K562 (cell line): ENCODE results near the gene SDHAF1. TPM values are rescaled to one million over a fixed set of nuclear protein-coding genes. Genes with fewer than 3 reads are reported as not detected.

Source experiments
- CBX8 ChIP-seq: fragments of 200-600 bp; sonication (generic); IDR thresholded peaks from 2 replicates; pipeline ENCODE4 v1.6.1; 2012; ENCODE audit warnings: borderline replicate concordance, mixed run types, low read depth, mild to moderate bottlenecking, moderate library complexity, mixed read lengths, low read length, control low read depth, inconsistent platforms; ENCODE audit not compliant: poor library complexity, severe bottlenecking; ENCODE audit errors: extremely low read depth
- DNMT1 ChIP-seq: fragments of 450-650 bp; IDR thresholded peaks from 2 replicates; pipeline ENCODE4 v1.6.1; 2016; ENCODE audit warnings: antibody characterized with exemption, mild to moderate bottlenecking
- ETV1 ChIP-seq: fragments of 450-650 bp; conservative IDR thresholded peaks from 2 replicates; pipeline ENCODE4 v1.6.1; 2016; ENCODE audit warnings: missing genetic modification characterization, control low read depth, low read depth, missing compliant biosample characterization
- HBP1 ChIP-seq: fragments of 450-650 bp; formaldehyde crosslinking; IDR thresholded peaks from 2 replicates; pipeline ENCODE4 v1.4.0; 2022; ENCODE audit warnings: missing genetic modification characterization
- HCFC1 ChIP-seq: IDR thresholded peaks from 2 replicates; pipeline ENCODE4 v1.6.1; 2012; ENCODE audit warnings: low read depth, low read length, improper control_type of control experiment
- HINFP ChIP-seq: fragments of 450-650 bp; conservative IDR thresholded peaks from 2 replicates; pipeline ENCODE4 v1.6.1; 2016; ENCODE audit warnings: missing genetic modification characterization, low read depth, mild to moderate bottlenecking, control low read depth, missing compliant biosample characterization
- KDM5B ChIP-seq: fragments of 200-600 bp; sonication (generic); IDR thresholded peaks from 2 replicates; pipeline ENCODE4 v1.6.1; 2012; ENCODE audit warnings: low read depth, mild to moderate bottlenecking, moderate library complexity, low read length, control low read depth, inconsistent platforms; ENCODE audit not compliant: insufficient replicate concordance
- LCOR ChIP-seq: sonication (generic); formaldehyde crosslinking; IDR thresholded peaks from 2 replicates; pipeline ENCODE4 v1.8.0; 2022; ENCODE audit warnings: mild to moderate bottlenecking, missing genetic modification reagents
- MCM2 ChIP-seq: fragments of 450-650 bp; IDR thresholded peaks from 2 replicates; pipeline ENCODE4 v1.6.1; 2017; ENCODE audit warnings: low read depth, mild to moderate bottlenecking
- MLX ChIP-seq, 2 experiments: fragments of 450-650 bp in 1 of 2; sonication (generic) in 1 of 2; formaldehyde crosslinking; conservative IDR thresholded peaks; 2 replicates each; pipeline versions ENCODE4 v1.4.0 to v1.8.1; 2020 to 2022; ENCODE audit warnings: mild to moderate bottlenecking in 1 of 2, missing genetic modification reagents in 1 of 2
- POLR2AphosphoS5 ChIP-seq: IDR thresholded peaks from 2 replicates; pipeline ENCODE4 v1.6.1; 2011; ENCODE audit warnings: mild to moderate bottlenecking, low read depth, low read length, moderate library complexity; ENCODE audit not compliant: control insufficient read depth, insufficient read depth
- PURB ChIP-seq: sonication (generic); formaldehyde crosslinking; IDR thresholded peaks from 2 replicates; pipeline ENCODE4 v1.9.0; 2021; ENCODE audit warnings: low read depth, mild to moderate bottlenecking, missing genetic modification reagents
- RBFOX2 ChIP-seq: fragments of 200-400 bp; formaldehyde crosslinking; IDR thresholded peaks from 2 replicates; pipeline ENCODE4 v1.6.1; 2017; ENCODE audit warnings: low read depth, mild to moderate bottlenecking, low read length, moderate library complexity
- TGIF2 ChIP-seq: sonication (generic); formaldehyde crosslinking; IDR thresholded peaks from 2 replicates; pipeline ENCODE4 v1.8.1; 2022; ENCODE audit warnings: mild to moderate bottlenecking, missing genetic modification reagents, moderate library complexity
- XRCC5 ChIP-seq: fragments of 200-400 bp; formaldehyde crosslinking; IDR thresholded peaks from 2 replicates; pipeline ENCODE4 v1.6.1; 2017; ENCODE audit warnings: low read depth, mild to moderate bottlenecking, low read length
- ZNF124 ChIP-seq: sonication (generic); formaldehyde crosslinking; IDR thresholded peaks from 2 replicates; pipeline ENCODE4 v1.8.1; 2022; ENCODE audit warnings: missing genetic modification reagents
- ZNF561 ChIP-seq: fragments of 450-650 bp; formaldehyde crosslinking; conservative IDR thresholded peaks from 2 replicates; pipeline ENCODE4 v1.4.0; 2020; ENCODE audit warnings: mild to moderate bottlenecking, moderate library complexity
- ZNF740 ChIP-seq, 3 experiments: fragments of 200-800 bp in 1 of 3; sonication (Bioruptor generic) in 1 of 3; sonication (generic) in 1 of 3; formaldehyde crosslinking in 1 of 3; IDR thresholded peaks; 2 replicates each; pipeline versions ENCODE4 v1.6.1 to v1.8.0; 2016 to 2022; ENCODE audit warnings: mild to moderate bottlenecking in 2 of 3, missing compliant biosample characterization in 2 of 3, missing genetic modification characterization in 2 of 3, missing genetic modification reagents in 1 of 3
- polyA plus RNA-seq, 8 experiments: library from polyadenylated mRNA; depleted of rRNA in 4 of 8; stranded (reverse) in 5 of 8; unstranded in 3 of 8; fragments of >200 nt; fragmentation: Nextera tagmentation in 2 of 8; fragmentation: Illumina TruSeq in 1 of 8; extraction: Ambion mirVana in 2 of 8; extraction: Trizol in 1 of 8; gene quantifications; 2 replicates each; pipeline versions ENCODE4 v1.2.1 to v1.2.3, GENCODE V29; 2011 to 2014; ENCODE audit warnings: inconsistent platforms in 1 of 8, missing spikeins in 1 of 8
- total RNA-seq, 7 experiments: library from RNA; depleted of rRNA in 6 of 7; stranded (reverse); fragments of >200 nt in 6 of 7; fragmentation: Illumina TruSeq in 2 of 7; extraction: Trizol in 2 of 7; gene quantifications; 2 replicates each; pipeline versions ENCODE4 v1.2.1 to v1.2.3, GENCODE V29; 2011 to 2021; ENCODE audit warnings: low replicate concordance in 1 of 7

The SDHAF1 gene
- total and polyA plus RNA-seq, 9 of the 15 experiments (the other 6 are each of a cell fraction or from before 2014, with no cell fraction given) = 0.42 to 55.7 (median 18.8) TPM

DNA sequence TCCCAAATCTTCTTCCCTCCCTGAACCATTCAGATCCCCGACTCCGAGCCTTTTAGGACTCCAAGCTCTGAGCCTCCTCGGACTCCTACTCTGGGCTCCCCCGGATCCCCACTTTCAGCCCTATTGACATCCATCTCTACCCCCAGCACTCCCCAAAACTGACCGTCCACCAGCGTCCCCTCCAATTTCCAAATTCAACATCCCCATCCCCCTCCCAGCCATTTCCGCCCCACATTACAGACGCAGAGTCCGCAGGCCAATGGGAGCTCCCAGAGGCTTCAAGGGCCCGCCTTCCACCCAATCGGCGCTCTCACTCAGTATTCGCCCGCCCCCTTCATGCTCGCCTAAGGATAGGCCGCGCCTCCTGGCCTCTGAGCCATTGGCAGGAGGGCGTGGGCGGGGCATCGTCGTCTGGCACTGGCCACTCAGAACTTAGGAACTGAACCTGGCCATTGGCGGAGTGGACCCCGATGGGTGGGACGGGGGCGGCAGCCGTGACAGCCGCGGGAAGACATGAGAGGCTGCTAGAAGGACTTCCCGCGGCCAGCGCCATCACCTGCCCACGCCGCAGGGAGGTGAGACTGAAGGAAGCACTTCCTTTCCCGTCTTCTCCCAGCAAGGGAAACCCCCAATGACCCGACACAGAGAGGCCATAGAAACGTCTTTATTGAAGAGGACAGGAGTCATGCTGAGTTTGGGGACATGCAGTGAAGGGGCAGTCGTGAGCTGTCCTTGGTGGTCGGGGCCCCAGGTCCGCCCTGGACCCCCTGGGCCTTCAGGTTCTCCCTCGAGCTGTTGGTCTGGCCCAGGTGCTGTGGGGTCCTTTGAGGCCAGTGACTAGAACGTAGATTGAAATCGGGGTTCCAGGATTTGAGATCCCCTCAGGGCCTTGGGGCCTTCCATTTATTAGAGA, 19.3 kb downstream of the SDHAF1 start, which contains the start of gene ALKBH6 (continued):
- TF ChIP-seq ZNF740 (CRISPR knock-in tag; IDR thresholded peaks at IDR 0.05) (no peak), ZNF740 (tag; IDR thresholded peaks at IDR 0.05) (no peak), MCM2 (no peak), MLX (CRISPR knock-in tag; conservative IDR thresholded peaks at IDR 0.05) (no peak), ZNF124 (CRISPR knock-in tag) (no peak), HCFC1 (0 out of 2 replicates have a peak, but pooled peaks have one; percentile 5), ZNF561 (CRISPR knock-in tag) (no peak), XRCC5 (no peak), DNMT1 (no peak), CBX8 (no peak), LCOR (CRISPR knock-in tag) (no peak), HBP1 (peak; percentile 47), KDM5B (peak; percentile 95), TGIF2 (no peak), HINFP (tag) (no peak), RBFOX2 (peak; percentile 90), PURB (no peak), POLR2AphosphoS5 (peak; percentile 14), ETV1 (no peak)
